Heart left ventricle (tissue), 13 donors: ENCODE measurements around the gene AGBL3.

Experiments
- POLR2A ChIP-seq, 2 donors: fragments of 450-650 bp; IDR thresholded peaks; one replicate each; pipeline ENCODE4 v1.6.1; 2017; ENCODE audit warnings: antibody characterized with exemption in 2 of 2, mild to moderate bottlenecking in 2 of 2, moderate library complexity in 2 of 2
- TF ChIP-seq, protein P1 (sequence below), 12 donors: fragments of 200-600 bp; sonication (generic) in 4 of 12; IDR thresholded peaks; one replicate each; pipeline versions ENCODE4 v1.5.0 to v1.8.0; 2018 to 2022; ENCODE audit warnings: antibody characterized with exemption in 12 of 12, mild to moderate bottlenecking in 5 of 12
- donor health status: ischemic (EF 13 %, LVEDD 7.1; RV severe dilation, severe dysfunction).
- donor health status: DM: no; HTN: yes; CAD: no.
- donor health status: DM: no; HTN: no; CAD: no.
- donor health status: ischemic (EF 25% LVEDD 6.9; RV normal size, moderate dysfunction).
- donor health status: ischemic (EF 25% LVEDD 5.7; RV mildly dilated, moderate dysfunction).
- donor health status: ischemic (EF 35%, LVEDD 5.7; RV mildly dilated, moderate dysfunction).
- donor health status: nonischemic (EF 11% LVEDD 7.7; RV severe dilation, severe dysfunction).
- donor health status: DM: yes; HTN: yes; CAD: no.
- donor health status: PGD.
- donor health status: ischemic (EF 29% LVEDD 5.4; RV normal size, mild dysfunction).
- donor health status: nonischemic (EF 23%, LVEDD 6.1; RV moderate dilation, normal function).

DNA sequence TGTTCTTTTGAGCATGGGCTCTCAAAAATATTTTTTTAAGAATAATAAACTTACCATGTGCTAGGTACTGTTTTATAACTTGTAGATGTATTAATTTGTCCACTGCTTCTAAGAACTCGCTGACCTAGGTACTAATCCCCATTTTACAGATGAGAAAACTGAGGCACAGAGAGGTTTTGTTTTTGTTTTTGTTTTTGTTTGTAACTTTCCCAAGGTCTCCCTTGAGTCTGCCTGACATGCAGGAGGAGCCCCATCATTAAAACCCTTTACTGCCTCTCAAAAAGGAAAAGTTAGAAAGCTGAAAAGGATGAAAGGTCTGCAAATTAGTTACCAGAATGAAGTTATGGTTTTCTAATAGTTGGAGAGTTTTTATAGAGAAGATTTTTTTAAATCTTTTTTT, 38.5 kb upstream of the AGBL3 start:
- TF ChIP-seq, protein P1, sequence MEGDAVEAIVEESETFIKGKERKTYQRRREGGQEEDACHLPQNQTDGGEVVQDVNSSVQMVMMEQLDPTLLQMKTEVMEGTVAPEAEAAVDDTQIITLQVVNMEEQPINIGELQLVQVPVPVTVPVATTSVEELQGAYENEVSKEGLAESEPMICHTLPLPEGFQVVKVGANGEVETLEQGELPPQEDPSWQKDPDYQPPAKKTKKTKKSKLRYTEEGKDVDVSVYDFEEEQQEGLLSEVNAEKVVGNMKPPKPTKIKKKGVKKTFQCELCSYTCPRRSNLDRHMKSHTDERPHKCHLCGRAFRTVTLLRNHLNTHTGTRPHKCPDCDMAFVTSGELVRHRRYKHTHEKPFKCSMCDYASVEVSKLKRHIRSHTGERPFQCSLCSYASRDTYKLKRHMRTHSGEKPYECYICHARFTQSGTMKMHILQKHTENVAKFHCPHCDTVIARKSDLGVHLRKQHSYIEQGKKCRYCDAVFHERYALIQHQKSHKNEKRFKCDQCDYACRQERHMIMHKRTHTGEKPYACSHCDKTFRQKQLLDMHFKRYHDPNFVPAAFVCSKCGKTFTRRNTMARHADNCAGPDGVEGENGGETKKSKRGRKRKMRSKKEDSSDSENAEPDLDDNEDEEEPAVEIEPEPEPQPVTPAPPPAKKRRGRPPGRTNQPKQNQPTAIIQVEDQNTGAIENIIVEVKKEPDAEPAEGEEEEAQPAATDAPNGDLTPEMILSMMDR (IDR thresholded peaks at IDR 0.05), result no peak
- TF ChIP-seq POLR2A (IDR thresholded peaks at IDR 0.05), result no peak
